ENCODE results near the gene KCTD15.

Gene KCTD15, protein sequence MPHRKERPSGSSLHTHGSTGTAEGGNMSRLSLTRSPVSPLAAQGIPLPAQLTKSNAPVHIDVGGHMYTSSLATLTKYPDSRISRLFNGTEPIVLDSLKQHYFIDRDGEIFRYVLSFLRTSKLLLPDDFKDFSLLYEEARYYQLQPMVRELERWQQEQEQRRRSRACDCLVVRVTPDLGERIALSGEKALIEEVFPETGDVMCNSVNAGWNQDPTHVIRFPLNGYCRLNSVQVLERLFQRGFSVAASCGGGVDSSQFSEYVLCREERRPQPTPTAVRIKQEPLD

DNA sequence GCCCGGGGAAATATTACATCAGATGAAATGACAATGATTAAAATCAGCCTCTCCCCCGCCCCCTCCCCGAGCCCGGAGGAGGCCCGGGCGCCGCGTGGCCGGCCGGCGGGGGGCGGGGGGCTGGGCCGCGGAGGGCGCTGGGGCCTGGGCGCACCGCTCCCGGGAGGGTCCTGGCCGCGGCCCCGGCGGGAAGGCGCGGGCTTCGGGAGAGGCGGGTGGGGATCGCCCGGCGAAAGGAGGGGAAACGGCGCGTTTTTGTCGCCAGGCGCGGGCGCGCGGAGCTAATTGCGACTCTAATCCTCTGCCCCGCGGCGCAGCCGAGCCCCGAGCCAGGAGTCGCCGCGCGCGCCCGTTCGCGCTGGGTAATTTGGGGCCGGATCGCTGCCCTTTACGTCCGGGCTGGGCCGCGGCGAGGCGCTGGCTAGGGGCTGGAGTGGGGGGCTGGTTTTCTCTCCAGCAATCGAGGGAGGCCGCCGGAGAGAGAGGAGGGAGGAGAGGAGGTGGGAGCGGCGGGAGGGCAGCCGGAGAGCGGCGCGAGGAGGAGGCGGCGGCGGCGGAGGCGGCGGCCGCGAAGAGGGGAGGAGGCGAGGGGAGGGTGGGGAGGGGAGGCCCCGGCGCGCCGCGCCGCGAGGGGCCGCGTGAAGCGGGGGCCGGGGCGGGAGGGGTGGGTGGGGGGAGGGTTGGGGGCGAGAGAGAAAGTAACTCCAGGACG is at the start of gene KCTD15:
Gene KCTD15 (plus strand): TSS at position 707 of the 712 bp plus-strand sequence. CDS start 3,585 bp downstream, outside the sequence.
- no peak for DNase-seq (ENCODE audit: low read depth)

DNA sequence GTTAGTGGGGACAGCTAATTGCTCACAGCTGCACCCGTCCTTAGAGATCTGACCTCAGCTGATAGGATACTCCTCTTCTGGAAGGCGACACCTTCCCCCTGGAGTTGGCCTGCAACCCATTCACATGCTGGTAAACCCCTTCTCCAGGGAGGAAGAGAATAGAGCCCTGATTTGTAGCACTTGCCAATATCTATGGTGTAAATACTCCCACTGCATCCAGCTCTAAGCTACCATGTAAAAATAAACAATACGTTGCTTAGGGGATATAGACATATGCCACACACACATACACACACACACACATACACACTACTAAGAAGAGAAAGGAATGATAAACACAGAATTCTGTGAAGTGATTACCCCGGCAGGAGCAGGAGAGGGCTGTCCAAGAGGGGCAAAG is 49.4 kb upstream of the KCTD15 start:
- no peak for DNase-seq (ENCODE audit: low read depth)

DNA sequence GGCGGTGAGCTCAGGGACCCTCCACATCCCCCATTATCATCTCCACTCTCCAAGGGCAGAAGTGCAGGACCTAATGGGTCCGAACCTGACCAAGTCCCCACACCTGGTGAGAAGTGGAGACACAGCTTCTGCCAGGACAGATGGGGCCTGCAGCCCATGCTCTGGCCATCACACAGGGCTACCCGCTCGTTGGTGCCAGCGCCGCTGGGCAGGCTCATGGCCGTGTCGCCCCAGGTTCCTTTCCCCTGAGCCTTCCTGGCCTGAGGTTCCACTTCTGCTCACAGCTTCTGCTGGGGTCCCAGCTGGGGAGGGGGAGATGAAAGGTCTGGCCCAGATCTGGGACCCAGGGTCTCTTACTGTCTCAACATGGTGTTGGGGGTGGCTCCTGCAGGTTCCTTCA is 48.4 kb upstream of the KCTD15 start:
- DNase-seq (ENCODE audit: low read depth) = no peak

DNA sequence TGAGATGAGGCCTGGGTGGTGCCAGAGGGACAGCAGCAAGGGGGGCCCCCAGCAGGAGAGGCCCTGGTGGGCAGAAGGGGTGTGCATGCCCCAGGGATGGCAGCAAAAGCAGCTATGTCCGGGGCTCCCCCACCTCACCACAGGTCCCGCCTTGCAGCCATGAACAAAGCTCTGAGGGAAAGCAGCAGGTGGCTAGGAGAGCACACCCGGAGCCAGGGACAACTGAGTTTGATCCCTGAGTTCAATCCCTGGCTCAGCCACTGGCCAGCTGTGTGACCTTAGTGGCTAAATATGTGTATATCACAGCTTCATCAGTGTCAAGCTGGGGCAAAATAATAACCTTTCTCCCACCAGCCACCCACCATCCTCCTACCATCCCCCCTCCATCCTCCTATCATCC is 47.7 kb upstream of the KCTD15 start:
- no peak for DNase-seq (ENCODE audit: low read depth)

DNA sequence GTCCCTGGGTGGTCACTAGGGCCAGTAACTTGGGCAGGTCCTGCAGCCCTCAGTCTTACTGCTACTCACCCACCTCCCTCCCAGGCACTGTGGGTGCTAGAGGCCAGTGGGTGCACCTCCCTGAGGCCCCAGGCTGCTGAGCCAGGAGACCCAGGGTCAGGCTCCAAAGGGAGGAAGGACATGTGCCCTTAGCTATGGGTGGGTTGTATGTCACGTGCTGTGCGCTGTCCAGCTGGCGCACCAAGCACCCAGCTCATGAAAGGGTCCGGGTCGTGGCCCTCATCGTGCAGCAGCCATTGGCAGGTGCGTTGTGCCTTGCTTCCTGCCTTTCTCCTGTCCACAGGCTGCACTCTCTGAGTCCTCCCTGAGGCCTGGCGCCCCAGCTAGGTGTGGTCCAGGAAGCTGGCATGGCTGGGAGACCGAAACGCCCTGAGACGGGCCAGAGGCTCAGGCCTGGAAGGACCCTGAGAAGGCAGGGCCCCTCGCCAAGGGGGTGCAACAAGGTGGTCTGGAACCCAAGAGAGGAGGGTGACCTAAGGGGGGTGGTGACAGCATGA is 47.0 kb upstream of the KCTD15 start:
- DNase-seq (ENCODE audit: low read depth) = no peak

DNA sequence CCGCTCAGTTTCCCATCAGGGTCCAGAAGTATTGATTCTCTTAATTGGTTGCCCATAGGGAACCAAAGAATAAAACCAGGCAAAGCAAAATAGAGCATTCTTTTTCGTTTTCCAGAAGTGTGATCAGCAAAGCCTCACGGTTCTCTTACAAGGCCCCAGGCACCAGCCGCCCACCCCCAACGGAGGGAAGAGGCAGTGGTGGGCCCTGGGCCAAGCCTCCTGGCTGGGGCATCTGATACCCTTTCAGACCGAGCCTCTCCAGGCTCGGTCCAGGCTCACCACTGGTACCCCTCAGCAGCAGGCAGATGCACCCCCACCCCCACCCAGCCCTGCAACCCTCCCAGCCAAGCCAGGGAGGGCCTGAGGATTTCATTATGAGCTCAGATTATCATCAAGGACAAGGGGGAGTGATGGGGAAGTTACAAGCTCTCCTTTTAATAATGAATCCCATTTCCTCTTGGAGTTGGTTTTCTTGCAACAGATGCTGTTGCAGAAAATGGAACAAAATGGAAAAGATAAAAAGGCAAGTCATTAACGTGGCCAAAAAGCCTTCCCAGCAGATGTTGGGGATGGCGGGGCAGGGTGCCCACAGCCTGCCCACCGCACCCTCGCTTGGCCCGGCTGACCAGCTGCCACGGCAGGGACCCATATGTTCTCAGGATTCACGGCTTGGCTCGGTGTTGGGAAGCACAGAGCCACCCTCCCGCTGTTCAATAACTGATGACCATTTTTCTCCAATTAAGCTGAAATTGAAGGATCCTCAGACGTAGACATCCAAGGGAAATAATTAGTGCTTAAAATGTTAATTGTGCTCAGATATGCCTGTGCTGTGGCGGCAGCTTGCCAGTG is 45.9 kb upstream of the KCTD15 start:
- no peak for DNase-seq (ENCODE audit: low read depth)

DNA sequence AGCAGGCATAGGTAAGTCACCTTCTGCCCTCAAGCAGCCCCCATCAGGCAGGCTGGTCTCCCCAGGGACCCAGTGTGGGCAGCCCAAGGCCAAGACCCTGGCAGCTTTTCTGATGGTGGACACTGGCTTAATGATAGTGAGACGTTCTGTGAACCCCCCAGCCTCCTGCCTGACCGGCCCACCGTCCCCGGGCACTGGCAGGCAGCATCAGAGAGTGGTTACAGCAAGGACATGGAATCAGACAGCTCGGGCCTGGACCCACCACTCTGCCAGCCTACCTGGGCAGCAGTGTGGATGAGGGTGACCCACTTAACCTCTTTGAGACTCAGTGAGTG is 45.3 kb upstream of the KCTD15 start:
- no peak for DNase-seq (ENCODE audit: low read depth)

DNA sequence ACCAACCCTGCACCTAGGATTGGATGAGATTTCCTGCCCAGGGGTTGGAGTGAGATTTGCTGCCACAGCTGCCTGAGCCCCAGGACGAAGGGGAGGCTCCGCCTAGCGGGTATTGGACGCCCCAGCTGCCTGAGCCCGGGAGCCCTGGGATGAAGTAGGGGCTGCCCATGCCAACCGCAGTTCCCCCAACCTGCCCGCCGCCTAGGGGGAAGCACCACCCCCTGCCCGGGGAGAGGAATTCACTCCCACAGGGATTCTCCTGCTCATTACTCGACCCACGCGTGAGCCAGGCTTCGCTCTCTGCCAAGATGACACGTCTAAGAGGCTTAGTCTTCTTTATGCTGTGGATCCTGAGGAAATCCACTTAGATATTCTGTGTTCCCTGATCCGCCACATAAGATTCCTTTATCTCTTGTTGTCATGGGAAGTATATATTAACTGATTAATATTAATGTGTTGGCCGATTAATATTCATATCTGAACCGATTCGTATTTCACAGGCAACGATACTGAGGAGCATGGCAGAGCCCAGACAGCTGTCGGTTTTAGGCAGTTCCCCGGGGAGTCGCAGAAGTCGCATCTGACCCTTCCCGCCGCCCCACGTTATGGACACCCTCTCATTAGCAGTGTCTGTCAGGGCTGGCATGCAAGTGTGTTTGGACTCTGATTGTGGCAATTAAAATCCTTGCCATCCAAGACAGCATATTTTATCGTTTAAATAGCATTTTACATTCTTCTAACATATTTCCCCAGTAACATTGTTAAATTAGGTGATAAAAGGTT is 44.5 kb upstream of the KCTD15 start:
- DNase-seq (ENCODE audit: low read depth) = no peak

DNA sequence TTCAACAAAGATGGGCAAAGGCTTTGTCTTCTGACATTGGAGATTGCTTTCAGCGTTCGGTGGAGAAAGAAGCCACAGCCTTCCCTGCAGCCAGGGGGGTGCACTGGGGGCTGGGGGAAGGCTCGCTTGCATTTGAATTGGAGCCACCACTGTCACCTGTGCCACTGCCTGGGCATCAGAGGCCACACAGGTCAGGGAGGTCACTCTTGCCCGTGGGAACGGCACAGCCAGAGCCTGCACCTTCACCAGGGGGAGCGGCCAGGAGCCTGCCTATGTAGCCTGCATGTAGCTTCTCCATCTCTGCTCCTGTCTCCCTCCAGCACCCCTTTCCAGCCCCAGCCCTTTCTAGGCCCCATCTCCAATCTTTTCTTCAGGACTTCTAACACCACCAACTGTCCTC is 43.7 kb upstream of the KCTD15 start:
- DNase-seq (ENCODE audit: low read depth) = no peak

DNA sequence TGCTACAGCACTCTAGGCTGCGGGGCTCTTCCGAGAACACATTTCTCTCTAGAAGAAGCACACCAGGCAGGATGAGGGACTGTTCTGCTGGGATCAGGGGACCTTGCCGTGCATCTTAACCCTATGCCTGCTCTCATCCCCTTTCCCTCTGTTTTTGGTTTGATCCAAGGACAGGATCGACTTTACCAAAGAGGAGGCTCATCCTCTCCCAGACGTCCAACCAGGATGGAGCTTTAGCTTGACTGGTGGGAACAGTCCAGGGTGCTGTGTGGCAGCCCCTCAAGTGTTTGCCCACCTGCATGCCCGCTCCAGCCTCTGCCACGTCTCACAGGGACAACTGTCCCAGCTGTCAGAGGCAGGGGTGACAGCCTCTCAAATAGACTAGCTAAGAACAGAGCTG is 42.3 kb upstream of the KCTD15 start:
- no peak for DNase-seq (ENCODE audit: low read depth)

DNA sequence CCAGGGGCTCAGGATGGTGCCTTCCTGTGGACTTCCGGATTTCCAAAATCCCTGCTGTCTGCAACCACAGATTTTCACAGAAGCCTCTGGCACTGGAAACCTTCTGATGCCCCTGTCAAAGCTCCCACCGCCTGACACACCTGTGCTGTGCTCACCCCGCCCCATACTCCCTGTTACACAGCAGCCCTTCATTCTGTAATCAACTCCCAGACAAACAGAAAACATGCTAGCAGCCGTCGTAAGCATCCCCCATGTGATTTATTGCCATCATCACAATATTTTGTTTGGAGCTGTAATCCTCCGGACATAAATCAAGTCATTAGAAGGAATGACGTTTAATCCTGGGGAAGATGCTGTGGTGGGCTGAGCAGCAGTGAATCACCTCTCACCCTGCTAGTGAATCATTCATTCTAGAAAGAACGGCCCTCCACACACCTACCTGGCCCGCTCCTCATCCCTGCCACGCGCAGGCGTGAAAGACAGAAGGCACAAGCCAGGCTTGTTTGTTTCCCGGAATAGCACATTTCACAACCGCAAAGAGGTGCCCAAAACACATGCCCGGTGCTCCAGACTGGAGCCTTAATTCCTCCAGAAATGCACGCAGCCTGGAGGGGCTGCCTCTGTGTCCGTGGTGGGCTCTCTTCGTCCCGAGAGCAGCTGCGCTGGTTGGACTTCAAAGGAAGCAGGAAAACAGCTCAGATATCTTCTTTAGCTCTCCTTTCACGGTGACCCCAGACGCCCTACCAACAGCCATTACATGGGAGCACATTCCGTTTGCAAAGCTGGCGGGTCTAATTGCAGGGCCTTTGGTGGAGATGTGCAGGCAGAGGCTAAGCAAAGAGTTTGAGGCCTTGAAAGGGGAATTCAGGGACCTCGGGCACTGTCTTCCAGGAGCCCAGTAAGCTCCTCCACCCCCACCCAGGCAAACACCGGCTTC is 41.3 kb upstream of the KCTD15 start:
- no peak for DNase-seq (ENCODE audit: low read depth)

DNA sequence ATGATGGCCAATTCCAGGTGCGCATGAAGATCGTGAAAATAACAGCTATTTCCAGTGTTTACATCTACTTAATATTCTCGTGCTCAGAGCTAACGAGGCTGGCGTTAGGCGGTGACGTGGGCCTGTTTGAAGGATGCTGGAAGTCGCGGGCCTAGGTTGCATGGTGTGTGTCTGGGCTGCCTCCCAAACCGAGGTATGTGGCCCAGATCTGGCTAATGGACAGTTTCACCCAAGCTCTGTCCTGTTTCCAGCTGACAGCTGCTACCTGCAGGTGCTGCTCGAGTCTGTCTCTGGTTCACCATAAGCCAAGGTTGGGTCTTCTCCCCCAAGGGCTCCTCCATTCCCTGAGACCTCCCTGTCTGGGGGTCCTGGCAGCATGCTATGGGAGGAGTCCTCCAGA is 40.5 kb upstream of the KCTD15 start:
- DNase-seq (ENCODE audit: low read depth) = no peak

DNA sequence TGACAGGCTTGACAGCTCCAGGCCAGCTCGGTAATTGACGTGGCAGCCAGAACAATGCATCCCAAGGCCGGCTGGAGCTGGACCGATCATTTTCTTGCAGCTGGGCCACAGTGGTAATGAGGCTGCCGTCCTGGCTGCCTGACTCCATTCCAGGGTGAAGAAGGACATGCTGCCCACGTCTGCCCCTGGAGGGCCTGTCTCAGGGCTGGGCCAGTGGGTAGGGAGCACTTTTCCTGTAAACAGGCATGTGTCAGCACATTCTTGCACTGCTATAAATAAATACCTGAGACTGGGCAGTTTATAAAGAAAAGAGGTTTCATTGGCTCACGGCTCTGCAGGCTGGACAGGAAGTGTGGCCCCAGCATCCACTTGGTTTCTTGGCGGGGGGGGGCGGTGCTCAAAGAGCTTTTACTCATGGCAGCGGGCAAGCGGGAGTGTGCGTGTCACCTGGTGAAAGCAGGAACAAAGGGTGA is 38.1 kb upstream of the KCTD15 start:
- DNase-seq (ENCODE audit: low read depth) = no peak

DNA sequence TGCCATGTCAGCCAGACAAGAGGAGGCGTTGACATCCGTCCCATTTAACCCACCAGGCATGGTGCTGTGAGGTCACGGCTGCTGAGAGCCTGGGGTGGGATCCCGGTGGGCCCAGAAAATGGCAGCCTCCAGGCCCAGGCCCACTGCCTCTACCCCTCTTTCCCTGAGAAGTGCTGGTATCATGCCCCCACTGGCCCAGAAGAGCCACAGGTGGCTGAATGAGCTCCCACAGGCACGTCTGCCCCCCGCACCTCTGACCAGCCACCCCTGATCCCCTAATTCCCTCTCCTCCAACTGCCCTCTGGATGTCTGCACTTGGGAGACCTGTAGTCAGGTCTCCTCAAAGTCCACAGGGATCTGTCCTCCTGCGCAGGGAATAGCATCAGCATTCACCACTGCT is 37.3 kb upstream of the KCTD15 start:
- DNase-seq (ENCODE audit: low read depth) = no peak

DNA sequence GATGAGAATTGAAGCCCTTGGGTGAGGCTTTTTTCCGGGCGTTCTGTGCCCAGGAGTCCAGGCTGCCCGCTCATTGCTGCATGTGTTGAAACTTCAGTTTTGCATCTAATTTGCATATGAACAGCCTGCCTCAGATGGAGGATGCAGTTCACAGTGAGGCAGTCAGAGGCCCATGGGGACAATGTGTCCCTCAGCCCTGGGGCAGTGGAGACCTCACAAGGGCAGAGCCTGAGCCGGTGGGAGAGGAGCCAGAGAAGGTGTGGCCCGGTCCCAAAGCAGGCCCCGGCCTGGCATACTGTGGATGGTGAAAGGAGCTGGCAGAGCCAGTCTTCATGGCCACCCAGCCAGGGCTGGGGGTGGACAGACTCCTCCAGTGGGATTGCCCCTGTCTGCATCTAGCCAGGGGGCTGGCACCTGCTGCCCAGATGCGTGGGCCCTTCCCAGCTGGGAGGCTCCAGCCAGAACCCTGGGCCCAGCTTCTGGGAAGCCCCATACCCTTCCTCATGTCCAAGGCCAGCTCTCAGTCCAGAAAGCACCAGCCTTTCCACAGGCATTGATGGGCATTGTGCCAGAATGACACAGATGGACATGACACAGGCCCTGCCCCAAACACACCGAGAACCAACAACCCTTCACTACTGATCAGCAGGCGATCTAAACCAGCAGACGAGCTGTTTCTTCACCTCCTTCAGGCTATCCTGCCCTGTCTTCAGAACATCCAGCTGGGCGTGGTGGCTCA is 32.9 kb upstream of the KCTD15 start:
- no peak for DNase-seq (ENCODE audit: low read depth)

DNA sequence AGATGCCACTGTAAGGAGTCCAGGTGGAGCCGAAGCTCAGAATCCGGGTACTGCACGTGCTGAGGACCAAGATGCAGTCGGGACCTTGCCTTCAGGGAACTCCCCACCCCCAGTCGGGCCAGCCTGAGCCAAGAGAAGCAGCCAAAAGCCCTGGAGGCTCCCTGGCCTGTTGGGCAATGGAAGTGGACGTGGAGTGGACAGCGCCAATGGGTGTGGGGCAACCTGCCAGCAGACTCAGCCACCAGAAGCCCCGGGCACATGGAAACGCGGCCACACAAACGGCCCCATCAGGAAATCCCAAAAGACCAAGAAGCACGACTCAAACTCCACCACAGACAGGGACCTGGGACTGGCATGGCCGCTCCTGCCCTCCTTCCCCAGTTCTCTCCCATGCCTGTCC is 30.0 kb upstream of the KCTD15 start:
- no peak for DNase-seq (ENCODE audit: low read depth)

DNA sequence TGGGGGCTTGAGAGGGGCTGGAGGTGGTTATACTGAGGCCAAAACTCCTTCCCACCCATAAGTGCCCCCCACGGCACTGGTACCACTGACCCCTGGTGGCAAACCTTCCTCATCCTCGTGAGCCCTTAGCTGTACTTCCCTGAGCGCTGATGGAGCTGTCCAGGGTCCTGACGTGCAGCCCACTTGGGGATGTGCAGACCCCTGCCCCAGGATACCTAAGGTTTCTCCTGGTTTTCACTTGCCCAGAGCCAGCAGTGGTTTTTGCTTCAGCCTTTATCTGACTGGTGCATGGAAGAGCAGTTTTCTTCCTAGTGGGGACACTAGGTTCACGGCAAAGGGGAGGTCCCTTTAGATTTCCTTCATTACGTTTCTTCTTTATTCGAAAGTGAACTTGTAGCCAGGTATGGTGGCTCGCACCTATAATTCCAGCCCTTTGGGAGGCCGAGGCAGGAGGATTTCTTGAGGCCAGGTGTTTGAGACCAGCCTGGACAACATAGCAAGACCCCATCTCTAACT is 28.7 kb upstream of the KCTD15 start:
- no peak for DNase-seq (ENCODE audit: low read depth)

DNA sequence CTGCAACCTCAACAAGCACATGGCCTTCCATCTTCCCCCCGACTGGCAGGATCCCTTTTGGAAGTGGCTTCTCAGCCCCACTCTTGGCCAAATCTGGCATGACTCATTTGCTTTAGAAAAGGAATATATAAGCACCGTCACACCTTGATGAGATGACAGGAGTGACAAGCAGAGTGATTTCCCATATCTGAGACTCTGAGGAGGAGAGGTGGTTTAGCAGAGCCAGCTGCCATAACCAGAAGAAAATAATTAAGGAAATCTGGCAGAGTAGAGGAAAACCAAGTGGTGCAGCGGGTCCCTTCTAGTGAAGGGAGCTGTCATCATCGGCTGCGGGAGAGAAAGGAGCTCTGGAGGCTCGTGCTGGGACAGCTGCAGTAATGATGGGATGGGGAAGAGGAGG is 27.5 kb upstream of the KCTD15 start:
- DNase-seq (ENCODE audit: low read depth) = no peak

DNA sequence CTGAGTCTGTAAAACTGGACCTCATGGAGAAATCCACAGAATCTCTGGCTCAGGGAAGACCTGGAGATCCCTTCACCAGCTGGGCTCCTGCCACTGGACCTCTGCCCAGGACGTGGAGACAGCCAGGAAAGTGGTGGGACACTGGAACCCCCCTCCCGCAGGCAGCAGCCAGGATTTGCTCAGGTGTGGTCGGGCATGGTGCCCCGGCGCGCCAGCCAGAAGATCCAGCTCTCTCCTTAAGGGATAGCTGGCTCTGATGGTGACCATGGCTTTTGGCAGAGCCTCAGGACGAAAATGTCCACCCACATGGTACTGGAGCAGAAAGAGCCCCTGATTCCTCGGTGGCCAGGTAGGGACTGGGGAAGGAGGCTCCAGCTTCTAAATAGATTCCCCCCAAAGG is 26.6 kb upstream of the KCTD15 start:
- DNase-seq (ENCODE audit: low read depth) = no peak
